Esophagus mucosa (tissue), 1 donor: ENCODE measurements around the gene MLXIP. TPM values are rescaled to one million over a fixed set of nuclear protein-coding genes. Genes with fewer than 3 reads are reported as not detected.
"Not testable (repeated sequence)": the region's sequence is repeated elsewhere in the genome, so short reads cannot be mapped to it uniquely, and the experiment has no call there.

ENCODE experiments used
- ATAC-seq: fragments of 200-7000 bp; cut with Tn5 transposase; one replicate; pipeline ENCODE4 v1.9.1; 2020
- total RNA-seq: library from RNA; stranded (reverse); gene quantifications from one replicate; pipeline ENCODE4 v1.2.4, GENCODE V29; 2023
- donor health status: DM: yes; HTN: yes; CAD: no.

Gene MLXIP
- total RNA-seq: 13.1 TPM

- peak; percentile 91 for ATAC-seq
Observed at GRCh38 chr12:122078141-122079032, at the start of gene MLXIP. TSS of gene MLXIP (plus strand) at chr12:122078756. CDS start at chr12:122078854, 98 bp downstream.

GRCh38 chr12:122028905-122029560 is 49.5 kb upstream of the MLXIP start:
- no peak for ATAC-seq

GRCh38 chr12:122029620-122030423 is 48.7 kb upstream of the MLXIP start:
- ATAC-seq: peak; percentile 86

GRCh38 chr12:122030424-122031035 is 48.0 kb upstream of the MLXIP start:
- ATAC-seq: peak; percentile 71

GRCh38 chr12:122031342-122032216 is 47.0 kb upstream of the MLXIP start:
- peak; percentile 26 for ATAC-seq

- no peak for ATAC-seq
Observed at GRCh38 chr12:122032580-122032979, 46.0 kb upstream of the MLXIP start.

GRCh38 chr12:122035292-122035691 is 43.3 kb upstream of the MLXIP start:
- peak; percentile 92 for ATAC-seq

- no peak for ATAC-seq
Observed at GRCh38 chr12:122036153-122036552, 42.4 kb upstream of the MLXIP start.

- no peak for ATAC-seq
Observed at GRCh38 chr12:122040579-122041386, 37.8 kb upstream of the MLXIP start.

GRCh38 chr12:122041458-122041857 is 37.1 kb upstream of the MLXIP start:
- ATAC-seq: not testable (repeated sequence)

- ATAC-seq: no peak
Observed at GRCh38 chr12:122042910-122043309, 35.6 kb upstream of the MLXIP start.

GRCh38 chr12:122043476-122043875 is 35.1 kb upstream of the MLXIP start:
- ATAC-seq: no peak

- no peak for ATAC-seq
Observed at GRCh38 chr12:122045262-122045661, 33.3 kb upstream of the MLXIP start.

- peak; percentile 10 for ATAC-seq
Observed at GRCh38 chr12:122046145-122046544, 32.4 kb upstream of the MLXIP start.

- ATAC-seq: no peak
Observed at GRCh38 chr12:122048151-122048550, 30.4 kb upstream of the MLXIP start.

- ATAC-seq: peak; percentile 33
Observed at GRCh38 chr12:122049827-122050226, 28.7 kb upstream of the MLXIP start.

- ATAC-seq: no peak
Observed at GRCh38 chr12:122050706-122051105, 27.9 kb upstream of the MLXIP start.

GRCh38 chr12:122051231-122051876 is 27.2 kb upstream of the MLXIP start:
- peak; percentile 19 for ATAC-seq

- no peak for ATAC-seq
Observed at GRCh38 chr12:122052285-122052684, 26.3 kb upstream of the MLXIP start.
